ENCODE measurements around the gene C2orf72.
"Not testable (repeated sequence)": the region's sequence is repeated elsewhere in the genome, so short reads cannot be mapped to it uniquely, and the experiment has no call there.

The C2orf72 gene

DNA sequence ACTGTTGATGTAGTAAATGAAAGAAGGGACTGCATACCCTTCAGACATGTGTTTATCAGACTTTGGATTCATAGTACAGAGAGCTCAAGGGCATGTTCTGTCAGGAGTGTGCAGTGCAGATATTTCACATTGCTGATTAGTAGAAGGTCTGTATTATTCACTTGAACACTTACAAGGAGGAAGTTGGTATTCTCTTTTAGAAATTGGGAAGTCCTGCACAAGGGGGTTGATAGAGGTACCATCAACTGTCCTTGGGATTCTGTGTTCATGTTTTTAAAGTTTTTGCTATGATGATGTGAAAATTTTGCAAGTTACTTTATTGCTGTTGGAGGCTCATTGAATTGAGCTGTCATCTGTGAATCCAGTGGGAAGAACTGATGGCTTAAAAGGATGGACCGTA is 26.0 kb downstream of the C2orf72 start:
- FAIRE-seq (no peak), DNase-seq (ENCODE audit: extremely low spot score, insufficient read length, low read depth) (no peak)

- FAIRE-seq (peak; percentile 21), DNase-seq (ENCODE audit: extremely low spot score, insufficient read length, low read depth) (no peak)
Measured at GRCh38 chr2:231065966-231066365, 28.6 kb downstream of the C2orf72 start.

DNA sequence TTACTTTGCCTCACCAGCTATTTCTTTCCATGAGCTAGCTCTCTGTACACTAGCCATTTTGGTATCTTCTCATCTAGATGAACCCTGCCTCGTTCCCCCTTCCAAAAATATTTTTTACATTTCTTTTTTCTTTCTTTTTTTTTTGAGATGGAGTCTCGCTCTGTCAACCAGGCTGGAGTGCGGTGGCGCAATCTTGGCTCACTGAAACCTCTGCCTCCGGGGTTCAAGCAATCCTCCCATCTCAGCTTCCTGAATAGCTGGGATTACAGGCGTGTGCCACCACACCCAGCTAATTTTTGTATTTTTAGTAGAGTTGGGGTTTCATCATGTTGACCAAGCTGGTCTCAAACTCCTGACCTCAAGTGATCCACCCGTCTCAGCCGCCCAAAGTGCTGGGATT is 30.2 kb downstream of the C2orf72 start:
- not testable (repeated sequence) for FAIRE-seq; DNase-seq (ENCODE audit: extremely low spot score, insufficient read length, low read depth)

DNA sequence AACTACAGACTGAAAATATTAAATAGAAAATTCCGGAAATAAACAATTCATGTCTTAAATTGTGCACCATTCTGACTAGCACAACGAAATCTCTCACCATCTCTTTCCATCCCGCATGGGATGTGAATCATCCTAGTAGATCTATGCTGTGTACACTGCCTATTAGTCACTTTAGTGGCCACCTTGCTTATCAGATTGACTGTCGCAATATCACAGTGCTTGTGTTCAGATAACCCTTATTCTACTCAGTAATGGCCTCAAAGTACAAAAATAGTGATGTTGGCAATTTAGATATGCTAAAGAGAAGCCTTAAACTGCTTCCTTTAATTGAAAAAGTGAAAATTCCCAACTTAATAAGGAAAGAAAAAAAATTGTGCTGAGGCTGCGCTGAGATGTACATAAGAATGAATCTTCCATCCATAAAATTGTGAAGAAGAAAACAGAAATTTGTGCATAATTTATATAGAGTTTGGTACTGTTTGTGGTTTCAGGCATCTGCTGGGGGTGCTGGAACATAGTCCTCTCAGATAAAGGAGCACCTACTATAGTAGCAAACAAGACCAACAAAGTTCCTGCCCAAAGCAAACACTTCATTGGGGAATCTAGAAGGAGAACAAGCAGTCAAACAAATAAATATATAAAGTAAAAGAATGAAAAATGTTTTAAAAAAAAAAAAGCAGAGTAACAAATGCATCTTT is 31.4 kb downstream of the C2orf72 start:
- DNase-seq (ENCODE audit: extremely low spot score, insufficient read length, low read depth) (no peak), FAIRE-seq (no peak)

GRCh38 chr2:231069379-231070054 is 32.2 kb downstream of the C2orf72 start:
- DNase-seq (ENCODE audit: extremely low spot score, insufficient read length, low read depth) = no peak
- FAIRE-seq = no peak

- FAIRE-seq (no peak), DNase-seq (ENCODE audit: extremely low spot score, insufficient read length, low read depth) (no peak)
Measured at GRCh38 chr2:231084565-231084964, 47.2 kb downstream of the C2orf72 start.

DNA sequence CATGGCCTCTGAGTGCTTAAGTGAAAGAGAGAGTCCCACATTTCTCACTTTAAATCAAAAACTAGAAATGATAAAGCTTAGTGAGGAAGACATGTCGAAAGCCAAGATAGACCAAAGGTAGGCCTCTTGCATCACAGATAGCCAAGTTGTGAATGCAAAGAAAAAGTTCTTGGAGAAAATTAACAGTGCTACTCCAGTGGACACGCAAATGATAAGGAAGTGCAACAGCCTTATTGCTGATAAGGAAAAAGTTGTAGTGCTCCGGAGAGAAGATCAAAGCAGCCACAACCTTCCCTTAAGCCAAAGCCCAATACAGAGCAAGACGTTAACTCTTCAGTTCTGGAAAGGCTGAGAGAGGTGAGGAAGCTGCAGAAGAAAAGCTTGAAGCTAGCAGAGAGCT is 51.4 kb downstream of the C2orf72 start:
- FAIRE-seq = no peak
- DNase-seq (ENCODE audit: extremely low spot score, insufficient read length, low read depth) = no peak

DNA sequence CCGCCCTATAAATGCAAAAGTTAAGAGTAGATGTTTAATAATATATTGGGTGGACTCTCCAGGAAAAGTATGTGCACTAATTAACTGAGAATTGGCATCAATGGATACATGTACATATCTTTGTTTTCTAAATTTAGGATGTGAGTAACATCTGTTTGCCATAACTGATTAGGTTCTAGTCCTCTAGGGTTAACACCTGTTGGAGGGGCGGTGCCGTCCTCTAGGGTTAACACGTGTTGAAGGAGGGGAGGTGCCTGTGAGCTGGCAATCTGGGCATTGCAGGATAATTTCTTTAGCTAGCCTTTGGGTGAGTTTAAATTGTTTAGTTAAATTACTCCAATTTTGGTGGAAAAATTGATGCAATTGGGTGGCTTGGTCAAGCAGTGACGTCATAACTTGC is 56.6 kb downstream of the C2orf72 start:
- no peak for DNase-seq (ENCODE audit: extremely low spot score, insufficient read length, low read depth)
- no peak for FAIRE-seq

DNA sequence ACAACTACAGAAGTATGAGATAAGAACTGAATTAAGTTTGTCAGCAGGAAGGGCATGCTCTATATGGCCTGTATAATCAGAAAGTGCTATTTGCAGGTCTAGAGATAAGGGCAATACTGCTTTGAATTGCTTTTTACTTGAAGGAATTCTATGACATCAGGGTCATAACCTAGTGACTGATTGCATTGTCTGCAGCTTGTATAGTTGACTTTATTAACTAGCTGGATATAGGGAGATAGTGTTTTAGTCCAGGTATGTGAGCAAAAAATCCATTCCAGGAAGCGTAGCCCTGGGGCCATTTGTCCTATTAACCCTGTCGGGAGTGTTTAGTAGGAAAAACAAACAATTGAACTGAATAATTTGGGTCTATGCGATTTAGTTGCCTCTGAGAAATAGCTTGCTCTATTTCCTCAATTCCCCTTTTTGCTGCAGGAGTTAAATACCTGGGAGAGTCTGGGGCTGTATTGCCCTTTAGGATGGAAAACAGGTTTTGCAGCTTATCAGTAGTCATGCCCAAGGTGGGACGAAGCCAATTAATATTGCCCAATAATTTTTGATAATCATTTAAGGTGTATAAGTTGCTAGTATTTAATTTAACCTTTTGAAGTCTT is 57.5 kb downstream of the C2orf72 start:
- no peak for FAIRE-seq
- no peak for DNase-seq (ENCODE audit: extremely low spot score, insufficient read length, low read depth)
